GM04503 (cell line): ENCODE results near the gene THUMPD2.

Experiments used
- DNase-seq: peaks from one replicate; pipeline ENCODE4 v3.0.0-alpha.2; 2012; ENCODE audit warnings: low read depth

Gene THUMPD2

DNA sequence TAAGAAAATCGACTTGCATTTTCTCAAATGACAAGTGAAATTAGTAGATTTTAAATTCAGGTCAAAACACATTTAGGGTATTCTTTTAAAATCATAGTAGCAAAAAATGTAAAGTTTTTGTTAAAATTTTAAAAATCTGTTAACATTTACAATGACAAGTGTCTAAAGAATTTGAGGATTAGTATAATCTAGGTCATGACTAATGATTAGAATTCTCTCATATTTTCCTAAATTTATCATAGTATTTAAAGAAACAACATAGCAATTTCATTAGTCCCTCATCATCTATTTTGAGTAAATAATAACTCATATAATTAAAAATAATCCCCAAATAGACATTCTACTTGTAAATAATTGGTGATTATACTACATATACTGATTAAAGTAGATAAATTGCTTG lies 23.6 kb downstream of the THUMPD2 start:
- DNase-seq: no peak

DNA sequence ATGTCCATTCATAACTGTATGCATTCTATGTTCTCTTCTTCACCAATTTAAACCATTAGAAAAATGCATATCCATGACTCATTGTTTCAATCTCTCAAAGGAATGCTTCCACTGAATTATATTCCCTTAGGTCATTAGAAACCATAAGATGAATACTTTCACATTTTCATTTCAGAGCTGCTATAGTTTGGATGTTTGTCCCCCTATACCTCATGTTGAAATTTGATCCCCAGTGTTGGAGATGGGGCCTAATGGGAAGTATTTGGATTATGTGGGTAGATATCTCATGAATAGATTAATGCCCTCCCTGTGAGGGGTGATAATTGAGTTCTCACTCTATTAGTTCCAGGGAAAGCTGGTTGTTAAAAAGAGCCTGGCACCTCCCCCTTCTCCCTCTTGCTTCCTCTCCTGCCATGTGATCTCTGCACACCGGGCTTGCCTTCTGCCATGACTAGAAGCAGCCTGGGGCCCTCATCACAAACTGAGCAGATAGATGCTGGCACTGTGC lies 35.7 kb downstream of the THUMPD2 start:
- no peak for DNase-seq

DNA sequence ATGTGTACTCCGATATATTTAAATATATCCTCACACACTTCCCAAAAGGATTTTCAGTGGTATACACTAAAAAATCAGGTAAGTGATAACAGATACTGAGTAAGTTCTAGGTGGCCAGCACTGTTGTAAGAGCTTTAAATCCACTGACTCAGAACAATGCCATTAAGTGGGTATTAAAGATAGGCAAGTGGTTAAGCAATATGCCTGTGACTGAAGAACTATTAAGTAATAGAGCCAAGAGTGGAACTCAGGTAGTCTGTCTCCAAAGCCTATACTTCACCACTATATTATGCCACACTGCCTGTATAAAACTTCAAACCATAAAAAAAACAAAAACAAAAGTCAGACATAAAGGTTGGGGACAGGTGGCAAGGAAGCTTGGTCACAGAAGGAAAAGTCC lies 37.2 kb downstream of the THUMPD2 start:
- DNase-seq: no peak

DNA sequence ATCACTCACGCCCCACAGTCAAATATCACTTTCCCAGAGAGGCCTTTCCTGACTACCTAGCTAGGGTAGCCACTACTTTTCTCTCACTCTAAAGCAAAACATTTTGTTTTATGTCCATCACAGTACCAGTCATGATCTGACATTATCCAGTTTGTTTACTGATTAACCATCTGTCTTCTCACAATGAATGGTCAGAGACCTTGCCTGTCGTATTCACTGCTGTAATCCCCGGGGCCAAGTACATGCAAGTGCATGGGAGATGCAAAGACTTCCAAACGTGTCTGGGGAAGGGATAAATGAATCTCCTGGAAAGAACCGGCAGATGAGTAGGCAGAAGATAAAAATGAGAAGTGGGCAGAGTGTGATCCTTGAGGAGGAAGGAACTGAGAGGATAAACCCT lies 39.7 kb downstream of the THUMPD2 start:
- DNase-seq: no peak

DNA sequence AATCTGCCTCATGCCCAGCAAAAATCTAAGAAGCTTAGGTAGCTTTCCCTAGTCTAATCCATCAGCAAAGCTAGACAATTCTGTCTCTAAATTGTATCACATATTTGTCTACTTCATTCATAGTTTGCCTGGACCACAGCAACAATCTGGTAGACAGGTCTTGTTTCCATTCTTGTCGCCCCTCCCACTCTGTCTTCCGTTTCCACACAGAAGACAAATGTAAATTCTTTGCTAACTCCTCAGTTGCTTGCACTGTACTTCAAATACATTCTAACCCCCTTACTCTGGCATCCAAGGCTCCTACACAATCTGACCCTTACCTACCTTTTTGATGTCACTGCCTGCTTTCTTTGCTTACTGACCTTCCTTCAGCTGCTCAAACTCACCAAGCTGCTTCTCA lies 40.1 kb downstream of the THUMPD2 start:
- DNase-seq: no peak

DNA sequence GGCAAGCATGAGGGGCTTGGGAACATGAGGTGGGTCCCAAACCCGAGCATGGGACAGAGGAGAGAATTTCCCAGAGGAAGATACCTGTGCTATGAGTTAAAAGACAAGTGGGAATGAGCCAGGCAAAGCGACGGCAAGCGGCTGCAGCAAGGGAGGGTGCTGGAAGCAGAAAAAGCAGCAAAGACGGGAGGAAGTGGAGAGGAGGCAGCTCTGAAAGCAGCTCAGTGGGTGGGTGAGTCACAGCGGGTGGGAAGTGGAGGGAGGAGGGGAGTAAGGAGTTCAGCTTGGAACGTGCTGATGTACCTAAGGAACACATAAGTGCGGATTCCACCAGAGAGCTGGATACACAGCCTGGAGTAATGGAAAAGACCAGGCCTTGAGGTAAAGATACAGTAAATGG lies 41.4 kb downstream of the THUMPD2 start:
- no peak for DNase-seq

DNA sequence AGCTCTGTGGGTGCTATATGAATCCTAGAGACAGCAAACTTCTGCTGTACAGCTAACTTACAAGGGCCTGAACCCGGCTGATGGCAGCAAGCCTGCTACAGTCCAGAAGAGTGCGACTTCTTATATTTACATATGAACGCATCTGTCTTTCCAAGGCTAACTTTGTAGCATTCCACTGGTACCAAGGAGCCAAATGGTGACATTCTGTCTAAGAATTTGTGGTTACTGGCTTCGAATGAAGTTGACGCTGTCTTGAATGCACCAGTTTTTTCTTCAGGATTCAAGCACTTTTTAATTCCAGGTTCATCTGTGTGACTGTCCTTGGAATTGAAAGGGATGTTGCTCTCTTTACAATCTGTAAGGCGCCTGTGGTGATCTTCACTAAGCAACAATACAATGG lies 42.4 kb downstream of the THUMPD2 start:
- DNase-seq: peak; percentile 42

DNA sequence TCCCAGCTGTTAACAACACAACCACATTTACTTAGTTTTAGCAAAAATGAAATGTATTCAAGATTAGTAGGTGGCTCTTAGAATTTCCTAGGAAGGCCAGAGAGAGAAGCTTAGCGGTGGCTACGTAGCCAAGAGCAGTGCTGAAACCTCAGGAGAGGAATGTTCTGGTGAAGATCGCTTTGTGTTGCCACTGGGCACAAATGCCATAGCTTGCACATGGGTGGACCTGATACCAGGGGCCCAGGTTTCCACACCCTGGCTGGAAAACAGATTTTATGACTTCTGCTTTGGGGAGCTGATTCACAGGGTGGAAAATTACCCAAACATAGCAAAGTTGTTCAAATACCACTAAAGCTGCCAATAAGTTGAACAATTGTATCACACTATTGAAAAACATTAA lies 43.4 kb downstream of the THUMPD2 start:
- DNase-seq: no peak

DNA sequence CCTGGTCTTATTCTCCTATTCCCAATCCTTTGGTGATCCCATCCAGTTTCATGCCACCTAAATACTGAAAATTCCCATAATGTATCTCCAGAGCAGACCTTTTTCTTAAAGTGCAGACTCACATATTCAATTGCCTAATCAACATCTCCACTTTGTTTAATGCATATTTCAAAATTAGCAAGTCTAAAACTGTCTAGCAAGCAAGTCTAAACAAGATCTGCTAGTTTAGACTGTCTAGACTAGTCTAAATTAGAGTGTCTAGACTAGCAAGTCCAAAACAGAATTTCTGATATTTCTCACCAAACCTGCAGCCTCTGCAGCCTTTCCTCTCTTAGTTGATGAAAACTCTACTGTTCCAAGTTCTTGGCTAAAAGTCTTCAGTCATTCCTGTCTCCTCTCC lies 44.6 kb downstream of the THUMPD2 start:
- no peak for DNase-seq

DNA sequence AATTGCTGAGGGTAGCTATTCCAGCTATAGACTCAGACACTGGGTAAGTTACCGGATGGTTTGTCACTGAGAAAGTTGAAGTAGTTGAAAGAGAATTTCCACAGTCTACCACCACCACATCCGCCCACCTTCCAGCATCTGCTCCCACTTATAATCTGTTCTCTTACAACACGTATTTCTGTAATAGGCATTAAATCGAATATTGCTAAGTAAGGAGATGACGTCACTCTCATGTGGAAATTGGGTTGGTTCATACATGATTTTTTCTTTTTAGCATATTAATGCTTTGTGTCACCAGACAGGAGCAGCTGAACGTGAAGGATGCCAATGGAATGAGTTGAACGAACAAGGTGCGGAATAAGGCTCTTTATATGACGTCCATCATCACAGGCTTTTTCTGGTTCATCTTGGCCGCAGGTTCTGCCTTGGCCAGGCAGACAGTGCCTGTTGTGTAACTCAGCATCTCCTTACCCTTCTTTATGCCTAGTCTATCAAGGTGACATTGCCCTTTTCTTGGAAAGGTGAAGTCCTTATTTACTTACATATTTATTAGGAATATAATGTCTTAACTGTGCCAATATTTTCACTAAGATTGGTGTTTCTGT lies 45.9 kb downstream of the THUMPD2 start:
- no peak for DNase-seq

DNA sequence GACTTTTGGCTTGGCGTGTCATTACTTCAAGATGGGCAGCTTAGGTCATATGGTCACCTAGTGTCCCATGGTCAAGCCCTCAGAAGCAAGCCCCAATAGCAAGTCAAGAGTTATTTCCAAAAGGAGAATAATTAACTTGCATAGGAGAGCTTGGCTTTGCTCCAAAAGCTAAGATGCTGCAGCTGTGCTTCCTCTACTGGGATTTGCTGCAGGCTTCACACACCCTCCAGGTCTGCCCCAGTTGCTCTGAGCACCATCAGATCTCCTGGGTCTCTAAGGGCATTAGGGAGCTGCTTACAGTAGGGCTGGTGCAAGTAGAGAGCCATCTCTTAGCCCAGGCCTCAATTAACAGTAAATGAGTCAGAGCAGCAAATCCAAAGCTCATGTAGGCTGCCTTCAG lies 46.6 kb downstream of the THUMPD2 start:
- no peak for DNase-seq

DNA sequence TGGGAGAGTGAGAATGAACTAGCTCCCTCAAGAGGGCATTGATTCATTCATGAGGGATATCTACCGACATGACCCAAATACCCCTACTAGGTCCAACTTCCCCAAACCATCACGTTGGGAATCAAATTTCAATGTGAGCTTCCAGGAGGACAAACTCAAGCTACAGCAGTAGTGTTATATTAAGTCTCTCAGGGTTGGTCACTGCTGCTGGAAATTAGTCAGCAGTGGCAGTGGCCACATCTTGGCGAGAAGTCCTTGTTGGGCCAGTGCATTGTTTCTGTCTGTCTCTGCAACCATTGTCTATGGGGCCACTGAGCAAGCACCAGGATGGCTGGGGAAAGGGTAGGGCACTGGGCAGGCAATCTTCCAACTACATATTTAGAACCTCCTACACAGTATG lies 47.5 kb downstream of the THUMPD2 start:
- no peak for DNase-seq

DNA sequence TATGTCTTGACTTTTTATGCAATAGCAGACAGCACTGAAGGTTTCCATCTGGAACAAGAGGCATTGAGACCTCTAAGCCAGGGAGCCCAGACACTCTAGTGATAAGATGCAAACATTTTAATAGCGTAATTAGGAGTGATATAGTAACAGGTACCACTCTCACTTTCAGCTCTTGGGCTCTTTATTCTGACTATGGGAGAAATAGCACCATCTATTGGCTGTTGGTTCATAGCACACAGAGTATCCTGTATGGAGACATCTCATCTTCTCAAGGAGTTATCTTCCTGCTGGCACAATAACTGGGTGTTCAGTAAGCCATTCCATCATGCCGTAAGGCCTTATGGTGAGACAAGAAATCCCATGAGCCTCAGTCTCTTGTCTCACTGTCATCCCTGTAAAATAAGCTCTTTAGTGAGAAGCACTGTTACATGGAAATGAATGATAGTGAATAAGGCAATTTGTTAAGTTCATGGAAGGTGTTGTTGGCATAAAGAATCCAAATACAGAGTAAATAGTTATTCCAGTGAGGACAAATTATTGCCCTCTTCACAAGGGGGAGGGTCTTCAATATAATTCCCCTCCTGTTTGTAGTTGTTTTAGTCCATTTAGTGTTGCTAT lies 48.3 kb downstream of the THUMPD2 start:
- DNase-seq: no peak

DNA sequence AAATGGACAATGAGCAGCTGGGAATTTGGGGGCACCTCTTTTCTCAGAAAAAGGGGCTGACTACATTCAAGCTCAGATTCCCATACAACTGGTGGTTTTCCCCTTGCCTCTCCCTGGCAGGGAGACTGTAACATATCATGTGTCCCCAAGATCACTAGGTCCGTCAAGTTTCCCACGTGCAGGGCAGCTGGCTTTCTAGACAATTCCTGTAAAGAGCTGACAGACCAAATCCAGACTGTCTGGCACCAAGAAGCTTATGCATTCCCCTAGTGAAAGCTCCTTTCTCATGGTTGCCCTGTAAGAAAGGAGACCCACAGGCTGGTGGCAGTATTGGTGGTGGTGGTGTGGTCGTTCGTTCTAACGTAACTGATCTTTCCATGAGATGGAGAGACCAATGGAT lies 48.8 kb downstream of the THUMPD2 start:
- no peak for DNase-seq

DNA sequence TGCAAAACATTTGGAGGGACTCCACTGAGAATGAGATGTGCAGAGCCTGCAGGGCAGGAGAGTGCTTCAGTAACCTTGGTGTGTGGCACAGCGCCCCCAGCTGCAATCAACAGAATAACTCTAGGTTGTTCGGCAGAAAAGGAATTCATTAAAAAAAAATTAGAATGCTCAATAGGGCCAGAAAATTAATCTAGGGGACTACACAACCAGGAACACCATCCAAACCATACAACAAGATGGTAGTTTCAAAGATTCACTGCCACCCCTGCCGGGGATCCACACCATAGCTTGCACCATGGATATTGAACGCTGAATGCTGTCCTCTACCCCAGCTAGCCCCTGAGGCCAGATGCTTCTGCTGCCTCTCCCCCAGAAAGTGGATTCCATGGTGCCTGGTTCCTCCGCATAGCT lies 50.1 kb downstream of the THUMPD2 start:
- DNase-seq: no peak

DNA sequence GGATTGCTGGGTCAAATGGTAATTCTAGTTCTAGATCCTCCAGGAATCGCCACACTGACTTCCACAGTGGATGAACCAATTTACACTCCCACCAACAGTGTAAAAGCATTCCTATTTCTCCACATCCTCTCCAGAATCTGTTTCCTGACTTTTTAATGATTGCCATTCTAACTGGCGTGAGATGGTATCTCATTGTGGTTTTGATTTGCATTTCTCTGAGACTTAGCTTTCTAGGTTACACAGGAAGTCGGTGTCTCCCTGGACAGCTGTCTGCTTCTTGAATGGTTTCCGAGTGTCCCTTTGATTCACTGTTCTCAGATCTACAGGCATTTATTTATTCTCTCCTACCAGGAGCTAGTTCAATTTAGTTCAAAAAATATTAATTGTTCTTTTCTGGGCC lies 51.0 kb downstream of the THUMPD2 start:
- DNase-seq: peak; percentile 40

DNA sequence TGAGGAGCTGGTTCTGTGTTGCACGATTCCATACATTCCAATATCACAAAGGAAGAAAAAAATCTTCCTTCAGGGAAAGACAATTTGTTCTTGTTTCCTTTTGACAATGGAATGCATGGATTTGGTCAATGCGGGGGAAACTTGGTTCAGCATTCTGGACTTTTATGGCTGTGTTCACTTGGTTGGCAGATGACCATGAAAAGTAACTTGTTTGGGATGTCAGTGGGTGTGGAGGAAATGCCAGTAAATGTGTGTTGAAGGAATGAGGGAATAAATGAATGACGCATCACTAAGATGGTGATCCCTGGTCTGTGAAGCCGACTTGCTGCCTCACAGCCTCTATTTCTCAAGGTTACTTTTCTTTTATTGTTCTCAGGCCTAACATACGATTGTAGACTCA lies 53.7 kb downstream of the THUMPD2 start:
- peak; percentile 74 for DNase-seq

DNA sequence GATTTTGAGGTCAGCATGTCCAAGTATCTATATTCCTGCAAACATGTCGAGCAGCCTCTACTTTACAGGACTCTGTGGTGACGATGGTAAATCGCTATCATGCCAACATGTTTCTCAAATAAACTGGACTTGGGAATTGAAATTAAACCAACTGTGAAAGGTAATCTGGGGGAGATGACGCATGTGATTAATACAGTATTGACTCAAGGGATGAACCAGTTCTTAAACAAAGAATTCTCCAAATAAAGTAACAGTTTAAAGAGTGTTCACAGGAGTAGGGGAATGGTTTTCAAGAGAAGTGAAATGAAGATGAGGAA lies 54.3 kb downstream of the THUMPD2 start:
- DNase-seq: no peak

DNA sequence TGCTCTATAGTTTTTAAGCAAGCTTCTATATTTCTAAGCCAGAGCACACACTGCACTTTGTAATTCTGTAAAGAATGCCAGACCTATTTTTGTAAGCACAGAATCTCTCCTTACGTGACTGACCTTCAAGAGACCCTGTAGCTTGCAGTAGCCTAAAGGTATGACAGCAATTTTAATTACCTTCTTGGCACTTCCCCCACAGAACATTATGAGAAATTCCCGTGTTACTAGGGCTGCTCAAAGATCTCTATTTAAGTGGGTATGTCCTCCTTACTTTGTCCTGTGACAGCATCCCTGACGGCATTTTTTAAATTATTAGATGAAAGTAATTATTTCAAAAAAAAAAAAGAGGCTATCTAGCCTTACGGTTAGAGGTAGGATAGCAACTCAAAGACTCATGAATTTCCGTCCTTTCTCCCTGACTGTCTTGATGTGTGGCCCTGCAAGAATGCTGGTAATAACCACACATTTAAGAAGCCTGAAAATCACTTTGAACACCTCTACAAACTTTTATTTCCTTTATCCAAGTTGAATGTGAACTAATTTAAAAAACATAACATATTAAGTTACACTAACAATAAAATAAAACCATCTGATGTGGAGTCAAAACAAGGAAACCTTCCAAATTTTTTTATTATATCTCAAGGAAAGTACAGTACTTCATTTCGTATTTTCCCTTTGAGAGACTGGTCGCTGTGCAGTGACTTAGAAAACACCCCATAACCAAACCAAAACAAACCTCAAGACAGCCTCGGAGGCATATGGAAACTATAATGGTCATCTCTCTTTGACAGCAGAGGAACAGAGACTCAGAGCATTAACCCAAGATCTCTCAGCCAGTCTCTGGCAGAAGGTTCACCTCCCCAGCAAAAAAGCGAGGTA lies 54.9 kb downstream of the THUMPD2 start:
- peak; percentile 27 for DNase-seq

DNA sequence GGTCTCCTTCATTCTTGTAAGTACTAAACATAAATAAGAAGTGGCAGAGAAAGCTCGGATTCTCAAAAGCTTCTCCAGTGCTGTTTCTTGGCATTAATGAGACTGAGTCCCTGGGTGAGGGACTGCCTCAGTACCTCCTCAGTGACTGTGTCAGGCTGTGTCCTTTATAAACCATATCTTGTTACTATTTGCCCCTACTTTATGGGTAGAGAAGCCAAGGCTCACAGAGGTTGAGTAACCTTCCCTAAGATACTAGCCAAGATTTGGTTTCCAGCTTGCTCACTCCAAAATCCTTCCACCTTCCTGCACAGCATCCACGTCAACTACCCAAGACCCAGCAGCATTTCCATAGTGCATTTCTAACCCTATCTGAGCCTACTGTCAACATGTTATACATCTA lies 55.6 kb downstream of the THUMPD2 start:
- no peak for DNase-seq

DNA sequence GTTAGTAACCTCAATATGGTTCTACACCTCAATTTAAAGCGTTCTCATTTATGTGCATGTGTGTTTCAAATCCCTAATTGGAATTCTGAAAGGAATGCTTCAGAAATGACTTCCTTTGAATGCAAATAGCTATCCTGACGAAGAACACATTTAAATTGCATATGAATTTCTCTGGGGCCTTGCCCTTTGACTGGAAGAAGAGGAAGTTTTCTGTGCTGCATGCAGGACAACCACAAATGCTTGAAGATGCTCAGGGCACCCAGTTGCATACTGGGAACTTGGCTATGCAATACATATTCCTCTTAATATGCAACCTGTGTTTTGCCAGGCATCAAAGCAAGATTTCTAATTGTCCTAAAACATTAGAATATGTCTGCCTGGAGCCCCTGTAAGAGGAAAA lies 58.1 kb downstream of the THUMPD2 start:
- DNase-seq: no peak

DNA sequence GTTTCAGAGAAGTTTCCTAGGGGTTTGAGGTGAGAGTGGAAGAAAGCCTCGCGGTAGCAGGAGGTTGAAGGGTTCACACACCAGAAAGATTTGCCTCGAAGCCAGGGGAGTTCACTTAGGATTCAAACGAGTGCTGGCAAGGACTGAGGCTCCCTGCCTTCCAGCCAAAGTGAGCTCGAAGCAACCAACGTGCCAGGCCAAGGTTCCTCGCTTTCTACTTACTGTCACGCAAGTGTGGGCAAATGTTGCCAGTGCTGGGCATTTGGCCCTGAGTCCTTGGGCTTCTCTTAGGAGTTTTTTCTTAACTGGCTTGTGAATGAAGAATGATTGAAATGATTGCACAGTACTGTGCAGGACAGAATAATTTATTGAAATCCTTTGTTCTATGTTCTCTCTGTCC lies 59.7 kb downstream of the THUMPD2 start:
- DNase-seq: no peak

DNA sequence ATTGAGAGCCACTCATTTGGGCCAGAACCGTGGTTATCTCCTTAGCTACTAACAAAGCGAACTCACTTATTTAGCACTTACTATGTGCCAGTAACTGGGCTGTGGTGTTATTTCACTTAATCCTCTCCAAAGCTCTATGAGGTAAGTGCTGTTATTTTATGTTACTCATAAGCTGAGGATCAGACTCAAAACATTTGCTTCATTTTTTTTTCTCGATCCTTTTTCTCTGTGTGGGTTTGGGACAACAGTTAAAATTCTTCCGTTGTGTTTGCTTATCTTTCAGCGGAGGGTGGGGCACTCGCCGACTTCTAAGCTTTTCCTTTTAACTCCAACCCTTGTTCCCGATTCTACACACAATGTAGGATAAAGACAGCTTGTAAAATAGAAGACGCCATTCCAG lies 60.6 kb downstream of the THUMPD2 start:
- no peak for DNase-seq
